Measurements from ENCODE around the gene HSPG2.

Gene HSPG2

DNA sequence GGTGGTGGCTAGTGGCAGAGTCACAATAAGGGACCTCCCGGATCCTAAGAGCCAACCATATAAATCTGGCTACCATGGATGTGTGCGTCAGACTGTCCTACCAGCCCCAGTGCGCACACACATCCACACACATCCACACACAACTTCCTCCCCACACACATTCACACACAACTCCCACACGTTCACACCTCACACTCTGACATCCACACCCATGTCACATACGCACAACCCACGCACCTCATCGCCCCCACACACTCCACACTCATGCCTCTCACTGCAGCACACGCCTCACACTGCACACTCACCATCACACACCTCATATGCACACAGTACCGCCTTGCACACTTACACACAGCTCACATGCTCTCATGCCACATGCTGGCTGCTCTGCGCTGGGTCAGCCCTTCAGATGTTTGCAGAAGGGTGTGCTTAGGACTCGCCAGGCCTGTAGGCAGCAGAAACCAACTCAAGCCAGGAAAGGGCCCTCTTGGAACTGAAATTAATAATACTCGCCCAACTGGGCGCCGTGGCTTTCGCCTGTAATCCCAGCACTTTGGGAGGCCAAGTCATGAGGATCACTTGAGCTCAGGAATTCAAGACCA lies 122.0 kb downstream of the HSPG2 start:
- TF ChIP-seq, protein P1, sequence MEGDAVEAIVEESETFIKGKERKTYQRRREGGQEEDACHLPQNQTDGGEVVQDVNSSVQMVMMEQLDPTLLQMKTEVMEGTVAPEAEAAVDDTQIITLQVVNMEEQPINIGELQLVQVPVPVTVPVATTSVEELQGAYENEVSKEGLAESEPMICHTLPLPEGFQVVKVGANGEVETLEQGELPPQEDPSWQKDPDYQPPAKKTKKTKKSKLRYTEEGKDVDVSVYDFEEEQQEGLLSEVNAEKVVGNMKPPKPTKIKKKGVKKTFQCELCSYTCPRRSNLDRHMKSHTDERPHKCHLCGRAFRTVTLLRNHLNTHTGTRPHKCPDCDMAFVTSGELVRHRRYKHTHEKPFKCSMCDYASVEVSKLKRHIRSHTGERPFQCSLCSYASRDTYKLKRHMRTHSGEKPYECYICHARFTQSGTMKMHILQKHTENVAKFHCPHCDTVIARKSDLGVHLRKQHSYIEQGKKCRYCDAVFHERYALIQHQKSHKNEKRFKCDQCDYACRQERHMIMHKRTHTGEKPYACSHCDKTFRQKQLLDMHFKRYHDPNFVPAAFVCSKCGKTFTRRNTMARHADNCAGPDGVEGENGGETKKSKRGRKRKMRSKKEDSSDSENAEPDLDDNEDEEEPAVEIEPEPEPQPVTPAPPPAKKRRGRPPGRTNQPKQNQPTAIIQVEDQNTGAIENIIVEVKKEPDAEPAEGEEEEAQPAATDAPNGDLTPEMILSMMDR (IDR thresholded peaks at IDR 0.05; ENCODE audit: borderline replicate concordance, control extremely low read depth, extremely low read depth, insufficient read depth, missing control alignments): no peak
- DNase-seq (ENCODE audit: low spot score): peak; percentile 37
- in situ Hi-C loops (cut with MboI; ENCODE audit: low sequenced_read_pairs, unreplicated experiment): no loop called here

DNA sequence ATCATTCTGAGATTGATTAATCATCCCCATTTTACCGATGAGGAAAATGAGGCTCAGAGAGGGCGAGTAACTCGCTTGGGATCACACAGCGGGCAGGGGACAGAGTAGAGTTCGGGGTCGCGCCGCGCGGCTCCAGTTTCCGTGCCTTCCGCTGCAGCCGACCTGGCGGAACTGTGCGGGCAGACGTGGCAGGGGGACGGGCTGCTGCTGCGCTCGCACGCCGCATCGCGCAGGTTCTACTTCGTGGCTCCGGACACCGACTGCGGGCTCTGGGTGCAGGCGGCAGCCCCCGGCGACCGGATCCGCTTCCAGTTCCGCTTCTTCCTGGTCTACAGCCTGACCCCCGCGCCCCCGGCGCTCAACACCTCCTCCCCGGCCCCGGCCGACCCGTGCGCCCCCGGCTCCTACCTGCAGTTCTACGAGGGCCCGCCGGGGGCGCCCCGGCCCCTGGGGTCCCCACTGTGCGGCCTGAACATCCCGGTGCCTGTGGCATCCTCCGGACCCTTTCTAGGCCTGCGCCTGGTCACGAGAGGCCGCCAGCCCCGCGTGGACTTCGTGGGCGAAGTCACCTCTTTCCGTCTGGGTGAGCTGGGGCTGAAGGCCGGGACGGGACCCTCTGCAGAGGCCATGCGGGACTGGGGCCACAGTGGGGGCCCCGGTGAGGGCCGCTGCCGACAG lies 122.7 kb downstream of the HSPG2 start:
- TF ChIP-seq, protein P1 (IDR thresholded peaks at IDR 0.05; ENCODE audit: borderline replicate concordance, control extremely low read depth, extremely low read depth, insufficient read depth, missing control alignments): peak; percentile 51
- in situ Hi-C loops (cut with MboI; ENCODE audit: low sequenced_read_pairs, unreplicated experiment): no loop called here
- peak; percentile 89 for DNase-seq (ENCODE audit: low spot score)

DNA sequence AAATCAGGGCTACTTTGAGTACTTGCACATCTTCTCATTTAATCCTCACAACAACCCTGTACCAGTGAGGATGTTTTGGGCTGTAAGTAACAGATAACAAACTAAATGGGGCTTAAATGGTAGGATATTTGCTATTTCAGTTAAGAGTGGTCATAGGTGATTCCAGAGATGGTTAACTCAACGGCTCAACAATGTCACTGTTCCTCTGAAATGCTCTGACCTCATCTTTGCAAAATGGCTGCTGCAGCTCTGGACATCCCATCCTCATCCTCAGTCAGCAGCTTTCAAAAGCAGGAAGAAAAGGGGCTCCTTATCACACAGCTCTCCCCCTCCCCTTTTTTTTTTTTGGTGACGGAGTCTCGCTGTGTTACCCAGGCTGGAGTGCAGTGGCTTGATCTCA lies 123.6 kb downstream of the HSPG2 start:
- in situ Hi-C loops (cut with MboI; ENCODE audit: low sequenced_read_pairs, unreplicated experiment): no loop called here
- no peak for DNase-seq (ENCODE audit: low spot score)
- TF ChIP-seq, protein P1 (IDR thresholded peaks at IDR 0.05; ENCODE audit: borderline replicate concordance, control extremely low read depth, extremely low read depth, insufficient read depth, missing control alignments): no peak

DNA sequence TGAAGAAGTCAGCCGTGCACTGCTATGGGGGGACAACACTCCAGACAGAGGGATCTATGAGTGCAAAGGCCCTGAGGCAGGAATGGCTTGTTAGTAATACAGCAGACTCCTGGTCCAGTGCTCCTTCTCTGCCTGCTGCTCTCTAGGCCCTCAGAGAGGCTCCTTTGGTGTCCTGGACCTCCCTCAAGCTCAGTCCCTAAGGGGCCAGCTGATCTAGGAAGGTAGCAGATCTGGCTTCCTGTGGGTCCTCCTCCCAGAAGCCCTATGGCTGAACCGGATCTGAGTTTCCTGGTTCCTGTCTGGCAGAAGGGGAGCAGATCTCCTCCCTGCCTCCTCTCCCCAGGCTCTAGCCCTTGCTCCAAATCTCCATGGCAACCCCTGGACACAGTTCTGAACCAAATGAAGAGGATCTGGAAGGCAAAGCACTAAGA lies 125.2 kb downstream of the HSPG2 start, which contains the start of gene LDLRAD2:
TSS of gene LDLRAD2 (plus strand) at position 391 of the 431 bp plus-strand sequence. CDS start 187 bp downstream, outside the sequence.
- peak; percentile 16 for DNase-seq (ENCODE audit: low spot score)
- TF ChIP-seq, protein P1 (IDR thresholded peaks at IDR 0.05; ENCODE audit: borderline replicate concordance, control extremely low read depth, extremely low read depth, insufficient read depth, missing control alignments): no peak
- in situ Hi-C loops (cut with MboI; ENCODE audit: low sequenced_read_pairs, unreplicated experiment): no loop called here

DNA sequence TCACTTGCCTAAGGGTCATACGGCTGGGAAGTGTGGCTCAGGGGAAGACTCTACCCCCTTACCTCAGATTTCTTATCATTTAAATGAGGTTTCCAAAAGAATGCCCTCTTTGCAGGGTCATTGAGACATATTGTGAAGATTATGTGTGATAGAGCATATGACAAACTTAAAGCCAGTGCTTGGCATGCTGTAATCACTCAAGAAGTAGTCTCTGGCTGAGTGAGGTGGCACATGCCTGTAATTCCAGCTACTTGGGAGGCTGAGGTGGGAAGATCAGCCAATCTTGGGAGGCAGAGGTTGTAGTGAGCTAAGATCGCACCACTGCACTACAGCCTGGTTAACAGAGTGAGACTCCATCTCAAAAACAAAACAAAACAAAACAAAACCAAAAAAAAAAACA lies 132.6 kb downstream of the HSPG2 start:
- in situ Hi-C loops (cut with MboI; ENCODE audit: low sequenced_read_pairs, unreplicated experiment): no loop called here
- DNase-seq (ENCODE audit: low spot score): no peak

DNA sequence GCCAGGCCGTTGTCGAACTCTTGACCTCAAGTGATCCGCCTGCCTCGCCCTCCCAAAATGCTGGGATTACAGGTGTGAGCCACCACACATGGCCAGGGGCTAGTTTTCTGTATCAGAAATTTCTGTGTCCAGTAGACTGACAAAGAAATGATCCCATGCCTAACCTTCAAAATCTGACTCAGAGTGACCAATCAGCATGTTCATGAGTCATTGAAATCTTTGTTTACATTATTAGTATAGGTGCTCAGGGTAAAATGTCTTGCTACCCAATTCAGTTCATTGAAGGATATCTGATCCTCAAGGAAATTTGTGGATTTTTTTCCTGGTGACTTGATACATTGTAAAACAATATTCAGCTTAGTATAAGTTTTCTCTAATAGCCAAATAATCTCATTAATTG lies 136.0 kb downstream of the HSPG2 start:
- TF ChIP-seq, protein P1 (IDR thresholded peaks at IDR 0.05; ENCODE audit: borderline replicate concordance, control extremely low read depth, extremely low read depth, insufficient read depth, missing control alignments): no peak
- no peak for DNase-seq (ENCODE audit: low spot score)
- in situ Hi-C loops (cut with MboI; ENCODE audit: low sequenced_read_pairs, unreplicated experiment): no loop called here

More for the DNA sequence above, 132.6 kb downstream of the HSPG2 start:
- TF ChIP-seq, protein P1 (IDR thresholded peaks at IDR 0.05; ENCODE audit: borderline replicate concordance, control extremely low read depth, extremely low read depth, insufficient read depth, missing control alignments): no peak
